HEK293T (cell line): ENCODE measurements around the gene ELOVL7.
"Not testable (repeated sequence)": the region's sequence is repeated elsewhere in the genome, so short reads cannot be mapped to it uniquely, and the experiment has no call there.

Experiments
- CTCF ChIA-PET: fragments of 350-600 bp; formaldehyde crosslinking; extraction: SDS; loops from one replicate; lab custom pipeline; 2021; ENCODE audit warnings: antibody characterized with exemption, inconsistent platforms; lab: Yijun Ruan, JAX
- POLR2A ChIA-PET: fragments of 350-600 bp; formaldehyde crosslinking; extraction: SDS; loops from one replicate; lab custom pipeline; 2020; ENCODE audit warnings: antibody characterized with exemption, inconsistent platforms; lab: Yijun Ruan, JAX
- DNase-seq: peaks from one replicate; pipeline ENCODE4 v3.0.0; 2012; ENCODE audit warnings: mixed read lengths; ENCODE audit errors: extremely low spot score
- ARNT ChIP-seq: fragments of 450-650 bp; IDR thresholded peaks from 2 replicates; pipeline ENCODE4 v1.6.1; 2017; ENCODE audit warnings: mild to moderate bottlenecking
- BHLHE40 ChIP-seq: fragments of 450-650 bp; IDR thresholded peaks from 2 replicates; pipeline ENCODE4 v1.6.1; 2016; ENCODE audit warnings: mild to moderate bottlenecking, moderate library complexity, borderline replicate concordance
- CTBP1 ChIP-seq: fragments of 450-650 bp; IDR thresholded peaks from 2 replicates; pipeline ENCODE4 v1.6.1; 2016; ENCODE audit warnings: borderline replicate concordance
- ELF4 ChIP-seq: fragments of 450-650 bp; IDR thresholded peaks from 2 replicates; pipeline ENCODE4 v1.6.1; 2017; ENCODE audit warnings: antibody characterized with exemption
- FOXA1 ChIP-seq: fragments of 450-650 bp; IDR thresholded peaks from 2 replicates; pipeline ENCODE4 v1.6.1; 2016; ENCODE audit warnings: mild to moderate bottlenecking
- FOXK2 ChIP-seq: fragments of 450-650 bp; IDR thresholded peaks from 2 replicates; pipeline ENCODE4 v1.6.1; 2016; ENCODE audit warnings: mild to moderate bottlenecking
- FOXM1 ChIP-seq: fragments of 450-650 bp; IDR thresholded peaks from 2 replicates; pipeline ENCODE4 v1.6.1; 2017; ENCODE audit warnings: mild to moderate bottlenecking, borderline replicate concordance
- HDGF ChIP-seq: fragments of 450-650 bp; IDR thresholded peaks from 2 replicates; pipeline ENCODE4 v1.6.1; 2017; ENCODE audit warnings: antibody characterized with exemption, borderline replicate concordance
- L3MBTL2 ChIP-seq: fragments of 450-650 bp; conservative IDR thresholded peaks from 2 replicates; pipeline ENCODE4 v1.6.1; 2016; ENCODE audit warnings: mild to moderate bottlenecking
- LEF1 ChIP-seq: fragments of 450-650 bp; IDR thresholded peaks from 2 replicates; pipeline ENCODE4 v1.6.1; 2017; ENCODE audit warnings: mild to moderate bottlenecking, borderline replicate concordance
- NFRKB ChIP-seq: fragments of 450-650 bp; IDR thresholded peaks from 2 replicates; pipeline ENCODE4 v1.6.1; 2016; ENCODE audit warnings: mild to moderate bottlenecking, moderate library complexity
- PKNOX1 ChIP-seq: fragments of 450-650 bp; IDR thresholded peaks from 2 replicates; pipeline ENCODE4 v1.6.1; 2016
- SP1 ChIP-seq: fragments of 450-650 bp; IDR thresholded peaks from 2 replicates; pipeline ENCODE4 v1.6.1; 2017
- SUZ12 ChIP-seq: fragments of 450-650 bp; IDR thresholded peaks from 2 replicates; pipeline ENCODE4 v1.6.1; 2016; ENCODE audit warnings: mild to moderate bottlenecking
- TARDBP ChIP-seq: fragments of 450-650 bp; IDR thresholded peaks from 2 replicates; pipeline ENCODE4 v1.6.1; 2016
- ZNF384 ChIP-seq: fragments of 450-650 bp; IDR thresholded peaks from 2 replicates; pipeline ENCODE4 v1.6.1; 2016

ELOVL7 gene

GRCh38 chr5:60743511-60744314, 100.4 kb downstream of the ELOVL7 start:
- no peak for TF ChIP-seq NFRKB
- TF ChIP-seq ZNF384: no peak
- DNase-seq: no peak
- ChIA-PET POLR2A (interaction anchor here (1.2 kb wide), 1 partner anchor 44 kb away, joined by 6 read pairs; the partner anchor contains the start of gene DEPDC1B), CTCF (no interaction called here)

DNA sequence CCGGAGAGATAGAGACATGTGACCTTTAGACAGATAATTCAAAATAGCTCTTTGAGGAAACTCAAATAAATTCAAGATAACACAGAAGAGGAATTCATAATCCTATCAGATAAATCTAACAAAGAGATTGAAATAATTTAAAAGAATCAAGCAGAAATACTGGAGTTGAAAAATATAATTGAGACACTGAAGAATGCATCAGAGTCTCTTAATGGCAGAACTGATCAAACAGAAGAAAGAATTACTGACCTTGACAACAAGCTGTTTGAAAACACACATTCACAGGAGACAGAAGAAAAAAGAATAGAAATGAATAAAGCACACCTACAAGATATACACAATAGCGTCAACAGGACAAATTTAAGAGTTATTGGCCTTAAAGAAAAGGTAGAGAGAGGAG, 103.7 kb downstream of the ELOVL7 start:
- CTCF ChIA-PET: no interaction called here
- no peak for DNase-seq
- no peak for TF ChIP-seq FOXK2
- TF ChIP-seq TARDBP: no peak
- TF ChIP-seq HDGF: no peak
- TF ChIP-seq ELF4: no peak
- TF ChIP-seq PKNOX1: no peak
- TF ChIP-seq FOXA1: no peak
- TF ChIP-seq NFRKB: no peak
- no peak for TF ChIP-seq ZNF384
- no peak for TF ChIP-seq SP1
- POLR2A ChIA-PET: no interaction called here

GRCh38 chr5:60738933-60739332, 105.1 kb downstream of the ELOVL7 start:
- no peak for DNase-seq
- CTCF ChIA-PET: no interaction called here
- no peak for TF ChIP-seq NFRKB
- TF ChIP-seq BHLHE40: no peak
- no peak for TF ChIP-seq PKNOX1
- TF ChIP-seq FOXK2: no peak
- no peak for TF ChIP-seq ARNT
- no peak for TF ChIP-seq L3MBTL2
- TF ChIP-seq FOXA1: no peak
- no peak for TF ChIP-seq SP1
- no peak for TF ChIP-seq ELF4
- TF ChIP-seq HDGF: no peak
- TF ChIP-seq TARDBP: no peak
- no peak for TF ChIP-seq ZNF384
- no peak for TF ChIP-seq FOXM1
- no peak for TF ChIP-seq SUZ12
- POLR2A ChIA-PET: no interaction called here

DNA sequence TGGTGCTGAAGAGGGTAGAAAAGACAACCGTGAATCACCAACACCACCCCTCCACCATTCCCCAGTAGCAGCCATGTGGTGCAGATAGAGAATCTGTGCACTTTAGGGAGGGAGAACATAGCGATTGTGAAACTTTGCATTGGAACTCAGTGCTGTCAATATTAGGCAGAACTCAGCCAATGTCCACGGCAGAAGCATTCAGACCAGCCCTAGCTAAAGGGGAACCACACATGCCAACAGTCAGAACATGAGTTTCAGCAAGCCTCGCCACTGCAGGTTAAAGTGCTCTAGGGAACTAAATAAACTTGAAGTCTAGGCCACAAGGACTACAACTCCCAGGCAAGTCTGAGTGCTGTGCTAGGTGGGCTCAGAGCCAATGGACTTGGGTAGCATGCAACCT, 105.6 kb downstream of the ELOVL7 start:
- POLR2A ChIA-PET: no interaction called here
- CTCF ChIA-PET: no interaction called here
- DNase-seq: no peak

GRCh38 chr5:60730858-60731257, 113.2 kb downstream of the ELOVL7 start:
- DNase-seq, CTCF ChIA-PET, POLR2A ChIA-PET: not testable (repeated sequence)

More for the DNA sequence above, 105.6 kb downstream of the ELOVL7 start:
- no peak for TF ChIP-seq SP1
- TF ChIP-seq ARNT: no peak
- no peak for TF ChIP-seq HDGF
- TF ChIP-seq FOXA1: no peak
- no peak for TF ChIP-seq BHLHE40
- TF ChIP-seq CTBP1: no peak

- ChIA-PET CTCF (no interaction called here), POLR2A (interaction anchor here (0.8 kb wide), 1 partner anchor 27 kb away, joined by 3 read pairs; the partner anchor contains the start of gene DEPDC1B)
- TF ChIP-seq FOXM1: no peak
- TF ChIP-seq FOXK2: no peak
- TF ChIP-seq CTBP1: no peak
- TF ChIP-seq ARNT: no peak
- TF ChIP-seq HDGF: no peak
- TF ChIP-seq ELF4: no peak
- TF ChIP-seq PKNOX1: no peak
- TF ChIP-seq SUZ12: no peak
- no peak for TF ChIP-seq NFRKB
- no peak for TF ChIP-seq L3MBTL2
- DNase-seq: no peak
Observed at GRCh38 chr5:60727033-60727679, 116.9 kb downstream of the ELOVL7 start.

DNA sequence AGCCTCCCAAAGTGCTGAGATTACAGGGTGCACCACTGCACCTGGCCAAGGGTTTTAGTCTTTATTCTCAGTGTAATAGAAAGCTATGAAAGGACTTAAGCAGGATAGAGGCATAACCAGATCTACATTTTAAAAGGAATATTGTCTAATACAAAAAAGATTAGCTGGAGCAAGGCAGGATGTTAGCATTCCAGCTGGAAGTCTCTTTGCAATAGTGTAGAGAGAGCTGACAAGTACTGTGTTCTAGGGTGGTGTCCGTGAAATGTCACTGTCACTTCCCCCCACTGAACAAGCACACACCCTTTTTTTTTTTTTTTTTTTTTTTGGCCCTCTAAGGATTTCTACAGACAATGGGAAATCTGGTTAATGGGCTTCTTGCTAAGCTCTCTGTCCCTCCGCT, 119.9 kb downstream of the ELOVL7 start:
- POLR2A ChIA-PET: no interaction called here
- CTCF ChIA-PET: no interaction called here
- TF ChIP-seq TARDBP (no peak), PKNOX1 (no peak), ARNT (no peak), ZNF384 (no peak), L3MBTL2 (no peak), HDGF (no peak), FOXK2 (no peak), CTBP1 (no peak), BHLHE40 (no peak), SUZ12 (no peak), LEF1 (no peak), SP1 (no peak), FOXA1 (no peak), ELF4 (no peak), FOXM1 (no peak), NFRKB (no peak)
- no peak for DNase-seq
